Glomerular visceral epithelial cell (primary cell): ENCODE data around the gene MOCS2.

Source experiments
- DNase-seq: peaks from one replicate; pipeline ENCODE4 v3.0.0-alpha.2; 2016; ENCODE audit errors: extremely low spot score

MOCS2 gene

DNA sequence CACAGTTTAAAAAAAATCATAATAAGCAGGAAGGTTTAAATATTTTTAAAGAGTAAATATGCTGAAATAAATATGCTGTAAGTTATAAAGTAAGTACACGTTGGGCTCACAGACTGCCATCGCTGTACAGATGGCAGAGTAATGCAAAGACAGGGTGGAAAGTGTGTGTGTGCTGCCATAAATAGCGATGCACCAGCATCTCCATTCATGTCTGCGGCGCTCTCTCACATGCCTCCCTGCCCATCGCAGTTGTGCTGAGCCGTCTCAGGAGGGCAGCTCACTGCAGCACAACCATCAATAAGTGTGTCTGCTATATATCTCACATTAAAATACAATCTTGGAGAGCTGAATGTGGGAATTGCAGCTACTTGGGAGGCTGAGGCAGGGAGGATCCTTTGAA, 14.3 kb downstream of the MOCS2 start:
- DNase-seq = no peak

DNA sequence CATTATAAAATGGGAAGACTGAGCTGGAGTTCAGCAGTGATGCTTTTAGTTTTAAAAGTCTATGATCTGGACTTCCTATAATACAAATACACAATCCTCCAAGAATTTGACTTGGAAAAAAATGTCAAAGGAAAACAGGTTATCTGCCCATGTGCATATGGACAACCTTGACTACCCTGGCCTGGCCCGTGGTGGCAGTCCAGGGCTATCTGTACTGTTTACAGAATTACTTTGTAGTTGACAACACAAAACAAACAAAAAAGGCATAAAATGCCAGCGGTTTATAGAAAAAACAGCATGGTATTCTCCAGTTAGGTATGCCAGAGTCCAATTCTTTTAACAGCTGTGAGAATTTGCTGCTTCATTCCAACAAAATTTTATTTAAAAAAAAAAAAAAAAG, 17.3 kb downstream of the MOCS2 start:
- DNase-seq = no peak

DNA sequence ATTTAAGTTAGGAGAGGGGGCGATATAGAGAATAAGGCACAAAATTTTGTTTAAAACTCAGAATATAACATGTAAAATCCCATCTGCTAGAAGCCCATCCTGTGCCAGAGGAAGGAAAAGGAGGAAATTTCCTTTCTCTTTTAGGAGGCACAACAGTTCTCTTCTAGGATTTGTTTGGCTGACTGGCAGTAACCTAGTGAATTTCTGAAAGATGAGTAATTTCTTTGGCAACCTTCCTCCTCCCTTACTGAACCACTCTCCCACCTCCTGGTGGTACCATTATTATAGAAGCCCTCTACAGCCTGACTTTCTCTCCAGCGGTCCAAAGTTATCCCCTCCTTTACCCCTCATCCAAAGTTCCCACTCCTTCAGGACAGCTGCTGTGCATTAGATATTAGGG, 18.3 kb downstream of the MOCS2 start:
- peak; percentile 64 for DNase-seq

DNA sequence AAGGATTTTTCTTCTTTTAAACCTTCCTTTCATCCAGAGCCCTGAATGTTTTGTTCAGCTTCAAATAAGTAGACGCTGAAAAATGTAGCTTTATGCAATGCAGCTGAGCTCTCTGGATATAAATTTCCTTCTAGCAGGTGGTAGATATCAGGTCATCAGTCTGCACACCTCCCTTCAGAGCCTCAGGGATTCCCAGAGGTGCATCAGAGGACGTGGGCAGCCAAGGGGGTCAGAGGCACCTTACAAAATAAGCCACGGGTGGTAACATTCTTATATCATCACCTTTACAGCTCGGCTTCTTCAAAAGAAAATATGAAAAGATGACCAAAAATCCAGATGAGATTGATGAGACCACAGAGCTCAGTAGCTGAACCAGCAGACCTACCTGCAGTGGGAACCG, 19.3 kb downstream of the MOCS2 start:
- no peak for DNase-seq

DNA sequence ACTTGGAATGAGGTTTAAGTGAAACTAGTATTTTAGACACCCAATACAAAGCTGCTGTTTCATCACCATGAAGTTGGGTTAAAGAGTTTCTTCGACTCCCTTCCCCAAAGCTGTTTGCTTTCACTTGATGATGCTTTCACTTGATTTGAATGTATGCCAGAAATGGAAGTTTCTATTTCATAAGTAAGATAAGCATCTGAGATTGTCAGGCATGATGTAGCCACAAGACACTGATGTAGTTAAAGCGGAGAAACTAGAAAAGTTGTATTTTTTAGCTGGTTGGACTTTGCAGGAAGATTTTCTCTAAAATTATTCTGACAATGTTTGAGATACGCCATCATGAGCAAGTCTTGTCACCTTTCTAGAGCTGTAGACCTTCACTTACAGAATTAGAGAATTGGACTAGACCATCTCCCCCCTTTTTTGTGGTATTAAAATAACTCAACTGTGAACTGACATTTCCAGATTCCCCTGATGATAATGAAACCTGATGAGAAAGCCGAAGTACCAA, 20.0 kb downstream of the MOCS2 start:
- no peak for DNase-seq

DNA sequence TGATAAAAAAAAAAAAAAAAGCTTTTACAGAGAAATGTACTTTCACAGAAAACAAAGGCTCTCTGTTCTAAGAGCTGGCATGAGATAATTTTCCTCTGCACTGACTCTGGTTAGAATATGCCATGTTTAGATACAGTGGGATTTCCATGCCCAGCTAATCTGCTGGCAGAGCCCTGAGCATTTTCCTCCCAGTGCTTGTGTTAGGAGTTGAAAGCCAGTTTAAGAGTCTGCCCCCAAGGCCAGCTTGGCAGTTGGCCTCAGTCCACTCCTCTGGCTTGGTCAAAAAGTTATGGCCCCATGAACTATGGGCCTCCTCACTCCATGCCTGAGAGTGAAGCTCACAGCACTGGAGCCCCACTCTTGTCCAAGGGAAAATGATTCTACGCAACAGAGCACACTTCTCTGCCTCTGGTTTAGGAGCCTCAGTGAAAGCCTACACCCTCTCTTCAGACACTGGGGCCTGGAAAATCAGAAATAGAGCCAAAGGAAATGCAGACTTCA, 21.9 kb downstream of the MOCS2 start:
- no peak for DNase-seq

DNA sequence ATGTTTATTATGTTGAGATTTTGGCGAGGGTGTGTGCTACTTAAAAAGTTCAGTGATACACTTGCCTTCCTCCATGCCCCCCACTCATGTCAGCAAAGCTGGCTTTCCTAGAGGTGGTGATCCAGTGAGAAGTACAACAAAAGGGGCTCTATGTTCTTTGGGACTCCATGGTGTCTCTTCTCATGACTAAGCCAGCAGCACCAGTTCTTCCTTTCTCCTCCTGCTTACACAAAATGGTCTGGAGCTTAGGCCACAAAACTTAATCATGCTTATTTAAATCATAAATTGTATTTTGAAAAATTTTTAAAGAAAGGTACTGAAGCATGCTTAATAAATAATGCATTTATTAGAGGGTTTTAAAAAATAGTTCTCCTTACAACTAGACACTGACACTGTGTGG, 22.4 kb downstream of the MOCS2 start:
- DNase-seq = no peak

DNA sequence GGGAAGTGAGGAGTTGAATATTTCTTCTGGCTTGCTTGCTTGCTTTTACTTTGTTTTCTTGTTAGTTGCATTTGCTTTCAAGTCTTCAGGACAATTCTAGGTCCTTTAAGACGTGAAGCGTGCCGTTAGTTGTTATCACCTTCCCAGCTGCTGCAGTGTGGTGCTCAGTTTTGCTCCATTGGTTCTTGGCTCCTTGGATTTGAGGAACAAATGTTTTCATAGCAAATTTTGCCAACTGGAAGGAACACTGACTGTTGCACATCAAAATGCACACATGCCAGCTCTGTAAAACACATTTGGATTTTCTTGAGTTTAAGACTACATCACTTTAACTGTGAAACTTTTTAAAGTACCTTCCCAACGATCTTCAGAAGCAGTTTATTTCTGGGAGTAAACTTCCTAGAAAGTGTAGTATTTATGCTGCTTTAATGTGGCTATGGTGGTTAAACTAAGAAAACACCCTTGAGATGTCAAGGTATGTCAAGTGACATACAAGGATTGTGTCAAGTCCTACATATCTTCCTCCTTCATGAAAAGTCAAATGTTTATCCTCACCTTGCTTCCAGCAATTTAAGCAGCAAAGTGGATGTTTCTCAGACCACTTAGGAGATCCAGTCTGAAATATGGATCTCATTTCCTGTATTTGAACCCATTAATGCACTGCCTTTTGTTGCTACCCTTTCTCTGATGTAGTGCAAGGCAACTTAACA, 24.9 kb downstream of the MOCS2 start:
- DNase-seq = no peak

DNA sequence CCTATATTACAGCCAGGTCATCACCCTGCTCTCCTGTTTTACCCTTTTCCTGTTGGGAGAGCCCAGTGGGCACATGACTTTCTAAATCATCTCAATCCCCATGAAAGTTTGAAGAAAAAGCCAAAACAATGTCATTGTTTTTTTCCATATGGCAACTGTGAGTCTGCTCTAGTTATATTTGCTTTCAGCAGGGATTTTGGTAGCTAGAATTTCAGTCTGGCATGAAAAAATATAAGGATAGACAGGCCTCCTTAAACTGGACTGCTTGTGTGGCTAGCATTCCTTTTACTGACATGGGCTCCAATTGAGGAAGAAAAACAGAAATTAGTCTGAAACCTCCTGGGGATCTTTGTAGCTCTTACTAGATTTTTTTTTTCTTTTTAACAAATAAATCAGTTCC, 25.6 kb downstream of the MOCS2 start:
- no peak for DNase-seq

DNA sequence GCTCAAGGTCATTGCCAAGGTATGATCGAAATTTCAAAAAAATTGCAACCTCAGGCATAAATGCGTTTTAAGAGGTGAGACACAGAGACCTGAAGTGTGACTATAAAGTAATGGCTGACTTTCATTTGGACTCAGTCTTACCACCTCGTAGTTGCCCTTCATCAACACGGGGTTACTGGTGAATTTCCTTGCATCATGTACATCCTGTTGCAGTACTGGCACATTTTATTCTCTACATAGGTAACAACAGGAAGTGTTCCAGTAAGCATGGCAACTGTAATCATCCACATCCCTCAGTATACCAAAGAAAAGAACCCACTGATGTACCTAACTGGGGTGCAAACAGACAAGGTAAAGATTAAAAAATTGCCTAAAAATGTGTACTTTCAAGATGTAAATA, 29.3 kb downstream of the MOCS2 start:
- DNase-seq = no peak

DNA sequence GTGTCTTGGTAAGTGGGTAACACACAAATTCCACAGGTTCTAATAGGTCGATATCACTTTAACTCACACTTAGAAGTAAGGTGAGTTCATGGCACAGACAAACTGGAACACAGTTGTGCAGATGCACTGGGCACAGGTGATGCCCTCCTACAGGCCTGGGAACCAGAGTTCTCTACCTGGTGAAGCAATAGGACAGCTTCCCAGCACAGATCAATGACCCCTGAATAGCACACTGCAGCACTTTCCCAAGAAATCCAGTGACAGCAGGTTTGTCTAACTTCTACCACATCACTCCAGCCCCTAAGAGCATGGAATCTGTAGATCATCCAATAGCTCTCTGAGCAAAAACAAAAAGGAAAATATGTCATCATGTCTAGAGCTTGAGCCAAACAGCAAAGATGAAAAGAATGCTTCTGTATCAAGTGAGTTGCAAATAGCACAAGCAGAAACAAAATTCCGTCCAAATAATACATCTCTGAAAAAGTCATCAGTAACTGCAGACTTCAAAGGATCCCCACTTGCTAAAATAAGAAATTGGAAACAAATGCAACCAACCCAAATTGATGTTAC, 33.5 kb downstream of the MOCS2 start:
- DNase-seq = no peak

DNA sequence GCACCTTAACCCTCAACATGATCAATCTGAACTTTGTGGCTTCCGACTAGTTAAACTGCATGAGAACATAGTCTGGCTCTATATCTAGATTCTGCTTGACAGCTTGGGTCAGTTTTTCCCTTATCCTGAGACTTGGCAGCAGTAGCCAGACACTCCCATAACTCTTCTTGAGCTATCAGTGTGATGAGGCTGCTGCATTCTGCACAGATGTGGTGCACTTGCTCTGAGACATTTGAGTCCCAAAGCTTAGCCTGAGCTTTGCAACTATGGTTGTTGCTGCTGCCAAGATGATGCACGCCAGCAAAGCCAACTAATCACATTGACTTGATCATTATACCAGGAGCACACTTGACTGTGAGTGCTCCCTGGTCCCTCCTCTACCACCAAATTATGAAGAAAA, 36.2 kb downstream of the MOCS2 start:
- DNase-seq = no peak

DNA sequence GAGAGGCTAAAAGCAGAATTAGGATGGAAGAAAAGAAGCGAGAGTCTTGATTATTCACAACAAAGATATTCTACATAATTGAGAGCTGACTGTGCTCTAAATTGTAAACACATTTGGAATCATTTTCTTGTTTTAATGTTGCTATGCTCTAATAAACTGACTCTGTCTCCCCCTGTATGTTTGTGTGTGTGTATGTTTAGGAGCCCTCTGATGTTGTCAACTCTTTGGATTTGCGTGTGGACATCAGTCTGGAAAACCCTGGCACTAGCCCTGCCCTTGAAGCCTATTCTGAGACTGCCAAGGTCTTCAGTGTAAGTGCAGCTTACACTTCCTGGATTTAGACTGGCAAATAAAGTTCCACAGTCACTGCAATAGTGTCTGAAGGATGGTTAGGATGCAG, 37.8 kb downstream of the MOCS2 start:
- DNase-seq = no peak

DNA sequence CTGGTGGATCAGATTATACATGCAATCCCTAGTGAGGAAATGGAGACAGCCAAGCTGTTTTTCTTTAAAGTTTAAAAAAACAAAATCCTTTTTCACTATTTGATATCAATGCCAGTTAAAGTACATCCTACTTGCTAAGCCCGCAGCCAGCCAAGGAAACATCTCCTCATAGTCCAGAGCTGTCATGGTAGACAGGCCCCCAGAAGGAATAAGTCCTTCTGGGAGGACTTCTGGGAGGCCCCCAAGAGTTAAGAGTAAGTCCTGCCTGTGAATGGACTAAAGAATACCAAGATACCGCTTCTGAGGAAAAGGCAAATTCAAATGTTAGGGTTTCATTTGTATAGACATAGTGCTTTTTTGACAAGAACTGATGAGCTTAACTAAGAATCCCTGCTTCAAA, 38.3 kb downstream of the MOCS2 start:
- DNase-seq = no peak

DNA sequence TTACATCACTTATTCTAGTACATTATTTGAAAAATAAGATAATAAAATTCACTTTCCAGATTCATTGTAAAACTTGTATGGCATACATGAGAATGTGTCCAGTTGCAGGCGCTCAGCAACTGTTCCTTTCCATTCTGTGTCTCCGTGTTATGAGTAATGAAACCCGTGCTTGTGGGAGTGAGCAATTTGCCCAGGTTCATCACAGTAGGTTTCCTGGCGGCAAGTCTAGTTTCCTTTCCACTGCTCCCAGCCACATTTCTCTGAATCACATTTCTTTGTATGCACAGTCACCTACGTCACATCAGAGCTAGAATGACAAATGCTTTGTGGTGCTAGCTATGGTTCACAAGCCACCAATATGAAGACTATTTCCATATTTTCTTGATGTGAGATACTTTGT, 39.9 kb downstream of the MOCS2 start:
- peak; percentile 82 for DNase-seq

DNA sequence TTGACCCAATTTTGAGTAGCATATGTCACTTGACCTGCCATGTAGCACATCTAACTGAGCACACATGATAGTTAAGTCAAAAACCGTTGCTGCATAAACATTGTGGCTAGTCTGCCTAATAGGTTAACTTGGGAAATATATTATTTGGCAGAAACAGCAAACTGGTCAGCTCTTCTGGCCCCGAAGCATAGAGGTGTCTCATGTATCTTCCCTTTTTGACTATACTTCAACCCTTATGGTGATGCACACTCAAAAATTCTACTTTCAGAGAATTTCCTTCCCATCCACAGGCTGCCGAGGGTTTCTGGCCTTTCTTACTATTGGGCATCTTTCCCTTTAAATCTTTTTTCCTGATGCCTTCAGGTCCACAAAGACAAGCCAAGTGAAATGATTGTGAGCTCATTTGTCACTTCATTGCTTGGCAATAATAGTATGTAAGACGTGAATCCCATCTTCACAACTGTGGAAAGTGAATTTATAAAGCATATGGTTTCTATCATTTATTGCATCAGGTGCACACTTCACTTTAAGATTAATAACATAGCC, 41.2 kb downstream of the MOCS2 start:
- no peak for DNase-seq

DNA sequence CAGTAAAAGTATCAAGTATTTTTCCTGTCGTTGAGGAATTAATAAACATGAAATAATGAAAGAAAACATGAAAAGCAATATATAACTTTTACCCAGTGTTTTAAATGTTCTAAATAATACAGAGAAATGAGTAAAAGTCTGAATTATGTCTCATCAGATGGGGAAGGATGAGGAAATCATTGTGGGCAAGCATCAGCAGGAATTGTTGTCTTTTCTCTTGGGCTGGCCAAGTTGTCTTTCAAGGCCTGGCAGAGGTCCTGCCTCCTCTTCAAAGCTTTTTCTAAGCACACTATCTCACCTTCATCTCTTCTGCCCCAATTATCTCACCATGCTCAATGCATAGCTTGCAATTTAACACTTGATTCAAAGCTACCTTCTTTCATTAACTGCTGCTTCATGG, 41.9 kb downstream of the MOCS2 start:
- no peak for DNase-seq

DNA sequence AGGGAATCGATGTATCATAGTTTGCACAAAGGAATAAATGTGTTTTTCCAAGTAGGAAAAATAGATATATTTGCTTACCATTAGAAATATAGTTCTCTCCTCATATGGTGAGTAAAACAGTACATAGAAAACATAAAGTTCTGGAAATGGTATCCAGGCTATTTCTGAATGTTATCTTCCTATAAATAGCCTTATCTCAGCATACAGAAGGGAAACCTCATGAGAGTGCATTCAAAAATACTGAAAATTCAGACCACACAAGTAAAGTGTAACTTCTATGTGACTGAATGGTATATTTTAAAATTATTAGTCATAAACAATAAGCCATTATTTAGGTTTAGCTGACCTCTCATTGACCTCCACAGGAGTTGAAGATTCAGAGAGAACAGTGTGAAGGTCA, 43.5 kb downstream of the MOCS2 start:
- no peak for DNase-seq

DNA sequence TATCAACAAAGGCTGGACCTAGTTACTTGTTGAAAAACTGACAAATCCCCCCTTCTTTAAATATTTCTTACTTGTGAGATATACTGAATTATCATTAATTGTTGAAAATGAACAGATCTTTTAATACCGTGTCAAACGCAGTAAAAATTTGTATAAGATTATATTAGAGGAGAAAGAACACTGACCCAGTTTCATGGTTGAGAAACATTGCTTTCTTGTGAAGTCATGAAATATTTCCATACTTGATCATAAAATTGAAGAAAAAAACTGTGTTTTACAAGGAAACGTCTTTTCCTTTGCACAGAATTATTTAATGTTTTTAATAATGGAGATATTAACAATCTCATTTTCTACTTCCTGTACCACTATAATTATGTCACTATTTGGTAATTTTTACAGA, 45.8 kb downstream of the MOCS2 start:
- DNase-seq = no peak

DNA sequence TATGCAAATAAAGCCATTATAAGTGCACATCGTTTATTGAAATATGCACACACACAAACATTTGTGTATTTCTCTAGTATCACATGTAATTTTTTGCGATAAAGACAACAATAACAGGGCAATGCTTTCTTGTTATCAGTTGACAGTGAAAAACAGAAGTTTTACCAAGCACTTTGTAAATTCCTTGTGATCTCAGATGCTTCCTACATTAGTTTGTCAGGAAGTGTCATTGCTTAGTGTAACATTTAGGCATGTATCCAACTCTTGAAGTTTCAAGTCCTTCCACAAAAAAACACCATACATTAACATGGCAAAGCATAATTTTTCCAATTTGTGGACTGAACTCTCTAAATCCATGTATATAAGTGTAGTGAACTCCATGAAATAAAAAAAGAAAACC, 46.4 kb downstream of the MOCS2 start:
- no peak for DNase-seq

DNA sequence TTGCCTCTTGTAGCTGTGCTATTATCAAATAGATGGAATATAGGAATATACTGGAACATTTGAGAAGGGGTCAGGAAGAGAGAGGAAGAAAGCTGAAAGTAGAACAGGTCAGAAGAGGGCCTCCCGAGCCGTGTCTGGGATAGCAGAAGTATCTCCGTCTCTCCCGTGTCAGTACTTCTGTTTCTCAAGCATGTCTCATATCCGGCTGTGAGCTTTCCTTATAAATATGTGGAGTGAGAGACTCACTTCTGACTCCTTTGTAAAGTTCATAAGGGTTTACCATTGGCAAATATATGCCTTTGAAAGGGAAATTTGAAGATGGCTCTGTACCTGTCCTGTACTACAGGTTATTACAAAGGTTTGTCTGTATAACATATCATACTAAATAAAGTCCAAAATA, 50.3 kb downstream of the MOCS2 start:
- no peak for DNase-seq

DNA sequence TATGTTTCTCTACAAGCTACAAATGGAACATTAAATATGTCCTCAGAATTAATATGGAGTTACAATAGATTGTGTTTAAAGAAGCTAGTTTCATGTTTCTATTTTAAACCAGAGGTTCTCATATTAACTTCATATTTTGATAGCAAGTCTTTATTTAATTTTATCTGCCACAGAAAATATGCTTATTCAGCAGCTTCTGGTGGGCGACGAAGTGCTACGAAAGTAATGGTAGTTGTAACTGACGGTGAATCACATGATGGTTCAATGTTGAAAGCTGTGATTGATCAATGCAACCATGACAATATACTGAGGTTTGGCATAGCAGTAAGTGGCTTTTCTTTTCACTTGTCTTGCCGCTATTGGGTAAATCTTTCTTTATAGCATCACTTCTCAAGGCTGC, 54.2 kb downstream of the MOCS2 start:
- DNase-seq = no peak

DNA sequence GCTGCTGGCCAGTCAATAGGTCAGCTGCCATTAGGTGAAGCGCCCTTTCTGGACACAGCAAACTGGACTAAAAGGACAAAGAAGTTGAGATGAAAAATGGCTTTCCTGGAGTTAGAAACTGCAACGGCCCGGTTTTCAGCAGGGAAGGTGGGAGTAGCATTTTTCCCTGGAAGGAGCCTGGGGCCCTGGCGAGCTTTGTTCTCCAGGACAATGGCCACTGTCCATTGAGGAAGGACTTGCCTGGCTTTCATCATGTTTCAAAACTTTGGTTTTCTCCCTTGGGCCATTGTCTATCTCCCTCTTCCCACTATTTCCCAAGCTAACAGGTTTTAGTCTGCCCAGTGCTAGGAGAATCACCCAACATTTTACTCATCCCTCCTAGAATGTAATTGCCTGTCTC, 56.2 kb downstream of the MOCS2 start:
- DNase-seq = no peak
